Measurements from ENCODE around the gene TIGAR.

The TIGAR gene, protein sequence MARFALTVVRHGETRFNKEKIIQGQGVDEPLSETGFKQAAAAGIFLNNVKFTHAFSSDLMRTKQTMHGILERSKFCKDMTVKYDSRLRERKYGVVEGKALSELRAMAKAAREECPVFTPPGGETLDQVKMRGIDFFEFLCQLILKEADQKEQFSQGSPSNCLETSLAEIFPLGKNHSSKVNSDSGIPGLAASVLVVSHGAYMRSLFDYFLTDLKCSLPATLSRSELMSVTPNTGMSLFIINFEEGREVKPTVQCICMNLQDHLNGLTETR

DNA sequence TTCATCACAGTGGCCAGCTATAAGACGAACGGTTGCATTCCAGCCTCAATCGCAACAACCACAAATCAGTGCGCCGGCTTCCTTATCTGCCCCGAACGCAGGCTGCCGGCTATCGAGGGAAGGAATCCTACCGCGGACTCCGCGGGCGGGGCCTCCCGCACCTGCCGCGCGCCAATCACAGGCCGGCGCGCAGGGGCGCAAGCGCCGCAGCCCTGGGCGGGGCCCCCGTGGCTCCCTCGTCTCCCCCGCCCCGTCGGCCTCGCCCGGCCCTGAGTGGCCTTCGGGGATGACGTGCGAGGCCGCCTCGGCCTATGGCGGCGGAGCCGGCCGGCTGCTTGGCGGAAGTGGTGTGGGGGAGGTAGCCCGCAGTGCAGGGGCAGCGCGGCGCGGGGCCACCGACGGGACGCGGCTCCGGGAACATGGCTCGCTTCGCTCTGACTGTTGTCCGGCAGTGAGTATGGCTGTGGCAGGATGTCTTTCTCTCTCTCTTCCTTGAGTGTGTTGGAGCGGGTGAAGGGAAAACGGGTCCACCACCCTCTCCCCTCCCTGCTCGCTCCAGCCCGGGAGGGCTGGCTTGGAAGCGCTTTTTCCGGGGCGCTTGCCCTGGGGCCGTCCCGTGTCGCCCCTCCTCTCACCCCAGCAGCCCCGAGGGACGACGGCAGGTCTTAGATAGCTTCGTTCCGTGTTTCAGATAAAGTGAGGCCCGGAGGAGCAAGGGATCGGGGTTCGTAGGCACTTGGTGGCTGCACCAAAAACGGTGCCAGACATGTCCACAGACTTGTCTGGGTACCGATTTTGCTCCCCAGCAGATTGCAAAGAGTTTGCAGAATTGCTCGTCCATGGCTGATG, at the start of gene TIGAR:
Gene TIGAR (plus strand): TSS at position 361 of the 849 bp plus-strand sequence. CDS start 59 bp downstream, at position 420.
- DNase-seq (ENCODE audit: low read depth) = peak; percentile 88

DNA sequence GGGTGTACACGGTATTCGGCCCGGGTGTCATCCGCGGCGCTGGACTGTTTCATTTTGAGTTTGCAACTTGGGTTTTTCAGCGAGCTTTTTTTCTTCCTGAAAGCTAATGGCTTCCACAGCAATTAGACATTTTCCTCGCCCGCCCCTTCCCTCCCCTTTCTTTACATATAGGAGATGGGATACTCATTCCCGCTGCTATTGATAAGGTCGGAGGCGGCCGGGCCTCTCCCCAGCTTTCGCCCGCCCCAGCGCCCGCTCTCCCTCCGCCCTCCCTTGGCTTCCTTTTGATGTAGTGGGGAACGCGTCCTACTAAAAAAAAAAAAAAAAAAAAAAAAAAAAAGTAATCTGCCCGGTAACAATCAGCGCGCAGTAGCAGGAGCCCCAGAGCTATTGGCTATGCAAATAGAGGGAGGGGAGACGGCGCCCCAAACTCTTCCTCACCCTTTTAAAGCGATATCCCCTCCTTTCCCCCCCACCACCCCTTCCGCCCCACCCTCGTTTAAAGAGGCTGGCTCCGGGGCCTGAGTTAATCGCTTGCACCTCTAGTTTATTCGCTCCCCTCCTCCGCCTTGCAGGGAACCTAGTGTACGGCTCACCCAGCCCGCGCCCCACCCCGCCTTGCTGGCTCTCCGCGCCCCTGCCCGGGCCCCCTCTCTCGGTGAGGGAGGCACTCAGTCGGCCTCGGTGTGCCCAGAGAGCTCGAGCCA, 49.1 kb upstream of the TIGAR start:
- DNase-seq (ENCODE audit: low read depth) = peak; percentile 87

DNA sequence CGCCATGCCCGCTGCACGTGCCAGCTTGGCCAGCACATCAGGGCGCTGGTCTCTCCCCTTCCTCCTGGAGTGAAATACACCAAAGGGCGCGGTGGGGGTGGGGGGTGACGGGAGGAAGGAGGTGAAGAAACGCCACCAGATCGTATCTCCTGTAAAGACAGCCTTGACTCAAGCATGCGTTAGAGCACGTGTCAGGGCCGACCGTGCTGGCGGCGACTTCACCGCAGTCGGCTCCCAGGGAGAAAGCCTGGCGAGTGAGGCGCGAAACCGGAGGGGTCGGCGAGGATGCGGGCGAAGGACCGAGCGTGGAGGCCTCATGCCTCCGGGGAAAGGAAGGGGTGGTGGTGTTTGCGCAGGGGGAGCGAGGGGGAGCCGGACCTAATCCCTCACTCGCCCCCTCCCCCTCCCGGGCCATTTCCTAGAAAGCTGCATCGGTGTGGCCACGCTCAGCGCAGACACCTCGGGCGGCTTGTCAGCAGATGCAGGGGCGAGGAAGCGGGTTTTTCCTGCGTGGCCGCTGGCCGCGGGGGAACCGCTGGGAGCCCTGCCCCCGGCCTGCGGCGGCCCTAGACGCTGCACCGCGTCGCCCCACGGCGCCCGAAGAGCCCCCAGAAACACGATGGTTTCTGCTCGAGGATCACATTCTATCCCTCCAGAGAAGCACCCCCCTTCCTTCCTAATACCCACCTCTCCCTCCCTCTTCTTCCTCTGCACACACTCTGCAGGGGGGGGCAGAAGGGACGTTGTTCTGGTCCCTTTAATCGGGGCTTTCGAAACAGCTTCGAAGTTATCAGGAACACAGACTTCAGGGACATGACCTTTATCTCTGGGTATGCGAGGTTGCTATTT, 48.4 kb upstream of the TIGAR start:
- peak; percentile 66 for DNase-seq (ENCODE audit: low read depth)

DNA sequence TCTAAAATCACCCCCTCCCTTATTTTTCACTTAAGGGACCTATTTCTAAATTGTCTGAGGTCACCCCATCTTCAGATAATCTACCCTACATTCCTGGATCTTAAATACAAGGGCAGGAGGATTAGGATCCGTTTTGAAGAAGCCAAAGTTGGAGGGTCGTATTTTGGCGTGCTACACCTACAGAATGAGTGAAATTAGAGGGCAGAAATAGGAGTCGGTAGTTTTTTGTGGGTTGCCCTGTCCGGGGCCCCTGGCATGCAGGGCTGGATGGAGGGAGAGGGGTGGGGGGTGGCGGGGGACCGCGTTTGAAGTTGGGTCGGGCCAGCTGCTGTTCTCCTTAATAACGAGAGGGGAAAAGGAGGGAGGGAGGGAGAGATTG, 47.8 kb upstream of the TIGAR start:
- no peak for DNase-seq (ENCODE audit: low read depth)

DNA sequence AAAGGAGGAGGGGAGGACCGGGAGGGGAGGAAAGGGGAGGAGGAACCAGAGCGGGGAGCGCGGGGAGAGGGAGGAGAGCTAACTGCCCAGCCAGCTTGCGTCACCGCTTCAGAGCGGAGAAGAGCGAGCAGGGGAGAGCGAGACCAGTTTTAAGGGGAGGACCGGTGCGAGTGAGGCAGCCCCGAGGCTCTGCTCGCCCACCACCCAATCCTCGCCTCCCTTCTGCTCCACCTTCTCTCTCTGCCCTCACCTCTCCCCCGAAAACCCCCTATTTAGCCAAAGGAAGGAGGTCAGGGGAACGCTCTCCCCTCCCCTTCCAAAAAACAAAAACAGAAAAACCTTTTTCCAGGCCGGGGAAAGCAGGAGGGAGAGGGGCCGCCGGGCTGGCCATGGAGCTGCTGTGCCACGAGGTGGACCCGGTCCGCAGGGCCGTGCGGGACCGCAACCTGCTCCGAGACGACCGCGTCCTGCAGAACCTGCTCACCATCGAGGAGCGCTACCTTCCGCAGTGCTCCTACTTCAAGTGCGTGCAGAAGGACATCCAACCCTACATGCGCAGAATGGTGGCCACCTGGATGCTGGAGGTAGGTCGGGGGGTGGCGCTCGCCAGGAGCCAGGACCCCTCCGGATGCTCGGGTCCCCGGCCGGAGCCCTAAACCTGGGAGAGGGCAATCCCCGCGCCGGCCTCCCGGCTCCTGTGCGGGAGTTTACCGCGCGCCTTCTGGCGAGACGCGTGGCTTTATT, 47.2 kb upstream of the TIGAR start, which contains the start of gene CCND2:
Gene CCND2 (plus strand): TSS at position 111 of the 744 bp plus-strand sequence. CDS start 279 bp downstream, at position 390.
- DNase-seq (ENCODE audit: low read depth) = peak; percentile 65

DNA sequence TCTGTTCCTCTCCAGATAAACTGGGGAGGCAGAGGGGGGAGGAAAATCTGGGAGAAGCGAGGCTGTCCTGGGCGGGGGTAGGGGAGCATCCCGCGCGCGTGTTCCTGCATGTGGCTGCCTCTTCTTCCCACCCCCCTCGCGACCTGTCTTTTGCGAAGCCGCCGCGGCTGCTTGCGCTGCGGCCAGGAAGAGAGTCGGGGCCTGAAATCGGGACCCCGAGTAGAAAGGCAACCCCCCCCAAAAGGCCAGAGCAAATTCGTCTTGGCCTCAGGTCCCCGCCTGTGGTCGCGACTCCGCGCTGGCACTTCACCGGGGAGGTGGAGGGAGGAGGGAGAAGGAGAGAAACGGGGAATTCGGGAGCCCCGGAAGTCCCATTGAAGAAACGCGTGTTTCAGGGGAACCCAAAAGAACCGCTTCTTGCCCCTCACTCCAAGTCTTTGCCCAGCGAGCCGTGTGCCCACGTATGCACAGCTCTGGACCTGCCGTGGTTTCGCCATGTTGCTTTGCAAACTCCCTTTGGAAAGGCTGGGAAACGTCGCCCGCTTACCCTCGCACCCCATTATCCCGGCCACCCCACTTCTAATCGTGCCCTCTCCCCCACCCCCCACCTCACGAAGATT, 46.5 kb upstream of the TIGAR start:
- no peak for DNase-seq (ENCODE audit: low read depth)

DNA sequence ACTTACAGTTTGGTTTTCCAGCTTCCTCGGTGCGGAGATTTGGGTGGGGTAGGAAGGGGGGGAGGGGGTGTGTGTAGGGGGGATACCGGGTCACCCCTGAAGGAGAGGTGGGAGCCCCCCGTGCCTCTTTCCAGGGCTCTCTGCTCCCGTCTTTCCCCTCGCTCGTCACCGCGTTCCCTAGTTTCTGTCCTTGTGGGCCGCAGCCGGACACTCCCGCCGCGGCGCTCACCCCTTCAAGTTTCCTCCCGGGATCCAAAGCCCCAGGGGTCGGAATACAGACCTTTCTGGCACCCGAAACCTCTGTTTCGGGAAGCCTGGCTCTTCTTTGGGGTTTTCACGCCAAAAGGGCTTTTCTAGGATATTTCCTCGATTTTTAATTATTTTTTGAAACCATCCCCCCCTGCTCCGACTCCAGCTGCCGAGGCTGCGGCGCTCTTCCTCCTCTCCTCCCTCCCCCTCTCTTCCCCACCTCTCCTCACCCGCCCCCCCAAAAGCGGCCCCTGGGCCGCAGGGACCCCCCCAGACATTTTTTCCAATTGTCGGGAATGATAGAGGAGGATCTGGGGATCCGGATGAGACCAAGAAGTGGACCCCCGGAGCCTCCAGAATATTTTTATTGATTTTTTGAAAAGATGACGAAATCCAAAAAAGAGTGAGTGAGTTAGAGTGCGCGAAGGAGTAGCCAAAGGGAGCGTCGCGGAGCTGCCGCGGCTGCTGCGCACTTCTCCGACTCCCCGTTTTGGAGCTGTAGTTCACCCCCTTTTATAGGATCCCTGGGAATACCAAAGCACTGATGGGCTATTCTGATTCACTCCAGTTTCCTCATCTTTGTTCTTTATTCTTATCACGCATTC, 45.8 kb upstream of the TIGAR start:
- no peak for DNase-seq (ENCODE audit: low read depth)

DNA sequence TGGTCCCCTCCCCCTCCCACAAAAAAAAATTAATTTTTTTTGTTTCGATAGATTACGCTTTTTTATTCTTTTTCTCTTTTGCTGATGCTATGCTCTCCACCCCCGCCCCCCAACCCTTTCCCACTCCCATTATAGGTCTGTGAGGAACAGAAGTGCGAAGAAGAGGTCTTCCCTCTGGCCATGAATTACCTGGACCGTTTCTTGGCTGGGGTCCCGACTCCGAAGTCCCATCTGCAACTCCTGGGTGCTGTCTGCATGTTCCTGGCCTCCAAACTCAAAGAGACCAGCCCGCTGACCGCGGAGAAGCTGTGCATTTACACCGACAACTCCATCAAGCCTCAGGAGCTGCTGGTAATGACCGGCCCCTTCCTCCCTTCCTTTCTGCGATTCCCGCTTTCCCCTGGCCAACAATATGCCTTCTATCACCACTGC, 45.1 kb upstream of the TIGAR start:
- DNase-seq (ENCODE audit: low read depth) = no peak

DNA sequence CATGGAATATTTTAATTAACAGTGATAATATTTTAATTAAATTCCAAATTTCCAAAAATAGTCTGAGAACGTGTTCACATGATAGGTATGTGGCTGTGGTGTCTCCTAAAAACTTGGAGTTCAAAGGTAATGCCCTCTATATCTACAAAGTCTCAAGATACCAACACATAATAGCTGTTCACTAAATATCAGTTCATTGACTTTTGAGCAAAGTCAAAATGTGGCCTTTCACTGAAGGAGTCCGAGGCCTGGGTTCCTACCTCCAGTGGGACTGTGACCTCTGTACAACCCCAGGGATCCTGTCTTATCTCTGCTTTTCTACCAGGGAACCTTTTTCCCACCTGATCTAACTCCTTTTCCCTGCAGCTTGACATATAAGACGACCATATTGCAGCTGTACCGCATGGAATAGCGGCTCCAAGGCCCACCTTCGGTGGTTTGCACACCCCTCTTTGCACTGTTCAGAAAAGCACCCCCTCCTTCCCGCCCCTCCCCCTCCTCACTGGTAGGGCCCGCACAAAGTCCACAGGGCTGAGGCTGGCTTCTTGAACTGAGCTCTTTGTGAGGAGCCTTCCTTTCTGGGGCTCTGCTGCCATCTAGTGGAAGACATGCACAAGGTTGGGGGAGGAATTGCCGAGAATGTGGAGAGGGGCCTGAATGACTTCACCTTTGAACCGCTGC, 44.3 kb upstream of the TIGAR start:
- peak; percentile 75 for DNase-seq (ENCODE audit: low read depth)

DNA sequence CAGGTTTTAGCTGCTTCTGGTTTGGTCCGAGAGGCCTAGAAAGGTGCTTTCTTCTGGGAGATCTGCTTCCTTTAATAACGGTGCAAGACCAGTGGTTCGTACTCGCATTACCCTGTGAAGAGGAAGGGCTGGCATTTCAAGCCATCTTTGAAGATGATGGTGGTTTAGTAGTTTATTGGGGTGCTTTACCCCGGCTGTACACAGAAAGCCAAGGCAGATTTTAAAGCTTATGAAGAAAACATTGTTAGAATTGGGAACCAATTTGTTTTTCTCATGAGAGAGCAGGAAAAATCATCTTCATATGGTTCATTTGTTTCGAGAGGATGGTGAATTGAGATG, 43.8 kb upstream of the TIGAR start:
- no peak for DNase-seq (ENCODE audit: low read depth)

DNA sequence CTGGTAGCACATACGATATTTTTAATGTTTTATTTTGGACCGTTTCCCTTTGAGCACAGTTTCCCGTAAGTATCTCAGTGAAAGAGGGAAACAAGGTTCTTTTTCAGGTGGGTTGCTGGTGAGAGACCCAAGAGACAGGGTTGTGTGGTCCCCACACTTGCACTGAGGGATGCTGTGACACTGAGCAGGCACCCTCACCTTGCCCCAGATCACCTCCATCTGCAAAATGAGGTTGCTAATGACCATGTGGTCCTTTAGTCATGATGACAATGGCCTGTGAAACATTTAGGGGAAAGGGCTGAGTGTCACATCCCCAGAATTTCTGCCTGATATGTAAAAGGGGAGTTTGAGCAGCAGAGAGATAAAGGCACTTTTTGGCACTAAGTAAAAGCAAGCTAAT, 43.2 kb upstream of the TIGAR start:
- no peak for DNase-seq (ENCODE audit: low read depth)

DNA sequence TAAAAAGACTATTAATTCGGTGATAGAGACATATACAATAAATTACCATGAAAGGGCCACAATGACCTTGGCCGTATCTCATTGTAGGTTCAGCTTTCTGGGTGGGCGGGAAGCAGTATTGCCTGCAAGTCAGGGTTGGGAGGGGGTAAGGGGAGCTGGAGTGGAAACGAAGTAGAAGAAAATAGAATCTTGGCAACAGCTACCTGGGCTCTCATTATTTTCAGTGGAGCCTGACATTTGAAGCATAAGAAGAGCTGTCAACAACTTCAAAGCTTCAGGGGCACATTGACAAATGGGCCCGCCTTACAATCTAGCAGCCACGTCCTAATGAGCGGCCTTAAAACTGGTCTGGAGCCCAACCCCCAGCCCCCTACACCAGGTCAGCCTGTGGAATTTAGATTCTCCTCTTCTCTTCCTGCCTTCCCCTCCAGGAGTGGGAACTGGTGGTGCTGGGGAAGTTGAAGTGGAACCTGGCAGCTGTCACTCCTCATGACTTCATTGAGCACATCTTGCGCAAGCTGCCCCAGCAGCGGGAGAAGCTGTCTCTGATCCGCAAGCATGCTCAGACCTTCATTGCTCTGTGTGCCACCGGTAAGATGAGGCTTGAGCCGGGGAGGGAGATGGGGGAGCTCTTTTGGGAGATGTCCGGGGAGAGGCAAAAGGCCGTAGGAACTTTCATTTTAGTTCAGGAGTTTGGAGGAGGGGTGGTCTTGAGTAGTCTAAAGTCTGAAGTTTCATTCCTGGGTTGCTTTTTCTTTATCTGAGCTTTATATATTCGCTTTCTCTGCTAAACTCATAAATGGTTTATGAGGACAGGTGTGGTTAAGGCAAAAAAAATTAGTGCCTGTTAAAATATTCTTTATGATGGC, 42.5 kb upstream of the TIGAR start:
- no peak for DNase-seq (ENCODE audit: low read depth)

DNA sequence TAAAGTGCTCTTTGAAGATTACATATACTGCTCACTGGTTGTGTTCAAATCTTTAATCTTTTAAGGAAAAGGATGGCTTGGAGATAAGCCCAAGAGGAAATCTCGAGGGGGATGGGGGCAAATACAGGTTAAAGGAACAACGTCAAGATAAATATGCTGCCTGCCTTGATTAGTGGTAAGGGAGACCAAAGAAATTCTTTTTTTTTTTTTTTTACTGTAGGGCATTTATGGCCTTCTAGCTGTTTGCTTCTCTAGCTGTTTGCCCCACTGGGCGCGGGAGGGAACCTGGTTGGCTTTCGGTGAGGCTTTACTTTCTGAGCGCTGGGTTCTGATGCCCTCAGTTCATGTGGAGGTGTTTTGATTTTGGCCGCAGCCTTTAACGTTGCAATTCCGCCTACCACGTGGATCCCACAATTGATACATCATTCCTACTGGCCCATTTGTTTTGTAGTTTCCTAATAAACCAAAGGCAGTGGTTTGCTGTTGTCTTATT, 41.8 kb upstream of the TIGAR start:
- DNase-seq (ENCODE audit: low read depth) = no peak

DNA sequence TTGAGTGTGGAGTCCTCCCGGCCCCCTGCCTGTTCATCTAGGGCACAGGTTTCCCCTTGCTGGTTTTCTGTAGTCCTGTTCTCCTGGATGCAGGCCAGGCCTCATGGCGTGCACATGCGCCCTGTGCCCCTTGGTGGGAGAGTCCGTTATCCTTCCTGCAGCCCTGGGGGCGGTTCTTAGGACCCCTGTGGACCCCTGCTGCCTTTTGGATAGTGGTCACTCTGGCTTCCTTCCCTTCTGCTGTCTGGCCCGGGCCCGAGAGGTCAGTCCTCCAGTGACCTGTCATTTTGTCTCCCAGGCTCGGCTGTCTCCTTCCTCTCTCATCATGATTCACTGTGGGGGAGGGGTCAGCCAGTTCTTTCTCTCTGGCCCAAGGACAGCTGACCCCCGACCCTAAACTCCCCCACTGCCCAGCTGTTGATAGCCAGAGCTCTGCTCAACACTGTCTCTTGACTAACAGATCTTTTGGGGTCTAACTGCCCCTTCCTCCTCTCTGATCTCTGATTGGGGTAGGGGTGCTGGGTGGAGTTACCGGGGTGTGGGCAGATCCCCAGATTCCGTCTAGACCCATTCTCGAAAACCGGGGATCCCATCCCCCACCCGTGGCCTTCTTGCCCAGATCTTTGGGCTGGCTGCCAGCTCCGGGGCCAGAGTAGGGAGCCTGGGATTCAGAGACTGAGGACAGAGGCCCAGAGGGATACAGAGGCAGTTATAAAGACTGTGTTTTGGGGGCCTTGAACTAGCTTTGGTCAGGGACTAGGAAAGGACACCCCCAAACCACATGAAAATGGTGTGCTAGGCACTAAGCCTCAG, 40.5 kb upstream of the TIGAR start:
- no peak for DNase-seq (ENCODE audit: low read depth)

DNA sequence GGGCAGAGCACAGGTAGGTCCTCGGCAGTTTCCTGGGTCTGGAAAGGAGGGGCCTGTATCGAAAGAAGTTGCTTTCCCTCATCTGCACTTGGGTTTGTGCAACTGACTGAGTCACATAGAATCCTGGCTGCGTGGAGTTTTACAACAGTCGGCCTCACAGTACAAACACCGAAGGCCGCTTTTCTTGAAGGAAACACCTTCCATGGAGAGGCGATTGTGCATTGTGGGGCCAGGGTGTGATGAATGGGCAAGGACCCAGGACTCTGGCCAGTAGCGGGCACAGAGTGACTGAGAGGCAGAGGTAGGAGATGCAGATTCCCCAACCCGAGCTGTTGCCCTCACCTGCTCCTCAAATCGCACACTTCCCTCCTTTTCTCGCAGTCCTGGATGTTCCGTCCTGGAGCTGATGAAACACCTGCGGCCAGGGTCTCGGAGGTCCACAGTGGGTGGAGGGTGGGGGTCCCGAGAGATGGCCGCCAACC, 39.8 kb upstream of the TIGAR start:
- no peak for DNase-seq (ENCODE audit: low read depth)

DNA sequence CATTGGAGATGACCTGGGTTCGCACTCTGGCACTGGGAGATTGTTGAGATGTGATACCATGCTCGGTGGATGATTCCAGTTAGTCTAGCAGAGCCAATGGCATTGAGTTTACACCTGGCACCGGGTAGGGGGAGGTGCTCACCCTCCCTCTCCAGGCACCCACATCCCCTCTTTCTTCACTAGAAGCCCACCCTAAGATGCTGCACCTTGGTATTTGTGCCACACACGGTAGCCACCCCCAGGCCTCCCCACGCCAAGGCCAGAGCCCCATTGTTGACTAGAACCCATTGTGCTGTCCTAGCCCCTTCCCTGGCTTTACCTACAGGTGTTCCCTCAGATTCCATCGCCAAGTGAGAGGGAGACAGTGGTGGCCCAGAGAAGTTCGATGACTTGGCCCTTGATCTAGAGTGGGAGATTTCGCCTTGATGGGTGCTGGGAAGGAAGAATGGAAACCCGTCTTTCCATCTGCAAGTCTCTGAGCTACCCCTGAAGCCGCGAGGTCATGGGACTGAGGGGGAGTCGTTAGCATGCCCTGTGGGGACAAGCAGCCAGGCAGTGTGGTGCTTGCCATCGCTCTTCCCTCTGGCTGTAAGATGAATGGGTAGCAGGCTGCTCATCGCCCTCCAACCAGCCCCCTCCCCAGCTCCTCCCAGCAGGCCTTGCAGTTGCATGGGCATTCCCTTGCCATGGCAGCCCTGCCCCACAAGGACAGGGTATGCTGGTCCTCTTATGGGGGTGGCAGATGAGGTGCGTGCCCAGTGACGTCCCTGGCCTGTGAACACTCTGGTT, 38.7 kb upstream of the TIGAR start:
- DNase-seq (ENCODE audit: low read depth) = no peak
